ENCODE results near the gene DISP1. TPM values are rescaled to one million over a fixed set of nuclear protein-coding genes. Genes with fewer than 3 reads are reported as not detected.

The DISP1 gene
- total RNA-seq, 1 experiment from 2014 or later: 6.6 TPM

DNA sequence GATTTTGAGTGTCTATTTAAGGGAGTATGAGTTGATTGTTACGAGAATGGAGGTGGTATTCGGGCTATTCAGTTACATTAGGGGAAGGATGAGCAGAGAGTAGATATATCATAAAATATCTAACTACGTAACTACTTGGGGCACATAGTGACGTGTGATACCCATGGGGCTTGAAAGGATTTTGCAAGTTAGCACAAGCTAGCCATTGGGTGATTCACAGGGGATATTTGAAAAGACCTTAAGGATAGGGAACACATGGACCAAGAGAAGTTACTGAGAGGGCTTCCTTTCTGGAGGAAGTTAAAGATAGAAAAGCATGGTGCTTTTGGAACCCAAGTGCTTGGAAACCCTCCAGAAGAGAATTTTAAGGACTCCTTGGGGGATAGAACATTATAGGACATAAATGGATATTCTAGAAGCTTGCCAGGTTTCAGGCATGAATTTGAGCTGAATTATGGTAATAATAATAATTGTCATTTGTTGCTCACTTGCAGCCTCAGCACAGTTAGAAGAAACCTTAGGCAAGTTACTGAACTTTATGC, 5.4 kb downstream of the DISP1 start:
- no TSS peak for BruUV-seq (replicated peaks)
- no peaks in the 10 kb centered on the region for H3K9me3 Mint-ChIP-seq (ENCODE audit: unreplicated experiment)
- no peaks in the 10 kb centered on the region for H3K27me3 Mint-ChIP-seq (ENCODE audit: insufficient read depth, unreplicated experiment)
- H3K4me1 Mint-ChIP-seq (ENCODE audit: low read depth, unreplicated experiment): peaks cover 12% of the 10 kb centered on the region
- no peak overlapping the region for H3K4me3 Mint-ChIP-seq (ENCODE audit: unreplicated experiment)
- intact Hi-C loops (cut with micrococcal nuclease; ENCODE audit: unreplicated experiment): no loop called here
- H3K9me3 ChIP-seq: no peaks in the 10 kb centered on the region
- no peak overlapping the region for H3K4me3 ChIP-seq (ENCODE audit: low read depth, low read length)
- peaks cover under 1% of the 10 kb centered on the region for H3K36me3 Mint-ChIP-seq (ENCODE audit: insufficient read depth, unreplicated experiment)
- no peaks in the 10 kb centered on the region for H3K36me3 ChIP-seq (ENCODE audit: control insufficient read depth, insufficient read depth, low read length)
- ChIA-PET CTCF (no interaction called here), POLR2A (interaction anchor here (0.7 kb wide), 1 partner anchor 17 kb away, joined by 3 read pairs; no protein-coding TSS in a partner anchor)
- H3K27me3 ChIP-seq (replicated peaks; ENCODE audit: control insufficient read depth, insufficient read depth, low read length): no peaks in the 10 kb centered on the region
- H3K4me1 ChIP-seq: peaks cover 6% of the 10 kb centered on the region; the same call in 1 of the 2 replicates
- no peak for DNase-seq
- TF ChIP-seq, protein P1, sequence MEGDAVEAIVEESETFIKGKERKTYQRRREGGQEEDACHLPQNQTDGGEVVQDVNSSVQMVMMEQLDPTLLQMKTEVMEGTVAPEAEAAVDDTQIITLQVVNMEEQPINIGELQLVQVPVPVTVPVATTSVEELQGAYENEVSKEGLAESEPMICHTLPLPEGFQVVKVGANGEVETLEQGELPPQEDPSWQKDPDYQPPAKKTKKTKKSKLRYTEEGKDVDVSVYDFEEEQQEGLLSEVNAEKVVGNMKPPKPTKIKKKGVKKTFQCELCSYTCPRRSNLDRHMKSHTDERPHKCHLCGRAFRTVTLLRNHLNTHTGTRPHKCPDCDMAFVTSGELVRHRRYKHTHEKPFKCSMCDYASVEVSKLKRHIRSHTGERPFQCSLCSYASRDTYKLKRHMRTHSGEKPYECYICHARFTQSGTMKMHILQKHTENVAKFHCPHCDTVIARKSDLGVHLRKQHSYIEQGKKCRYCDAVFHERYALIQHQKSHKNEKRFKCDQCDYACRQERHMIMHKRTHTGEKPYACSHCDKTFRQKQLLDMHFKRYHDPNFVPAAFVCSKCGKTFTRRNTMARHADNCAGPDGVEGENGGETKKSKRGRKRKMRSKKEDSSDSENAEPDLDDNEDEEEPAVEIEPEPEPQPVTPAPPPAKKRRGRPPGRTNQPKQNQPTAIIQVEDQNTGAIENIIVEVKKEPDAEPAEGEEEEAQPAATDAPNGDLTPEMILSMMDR (IDR thresholded peaks at IDR 0.05; ENCODE audit: insufficient read depth in 1 of 2, low read depth in 1 of 2, low read length in 1 of 2, severe bottlenecking in 1 of 2, unreplicated experiment in 1 of 2): no peak
- no peak overlapping the region for H3K27ac Mint-ChIP-seq (ENCODE audit: unreplicated experiment)

DNA sequence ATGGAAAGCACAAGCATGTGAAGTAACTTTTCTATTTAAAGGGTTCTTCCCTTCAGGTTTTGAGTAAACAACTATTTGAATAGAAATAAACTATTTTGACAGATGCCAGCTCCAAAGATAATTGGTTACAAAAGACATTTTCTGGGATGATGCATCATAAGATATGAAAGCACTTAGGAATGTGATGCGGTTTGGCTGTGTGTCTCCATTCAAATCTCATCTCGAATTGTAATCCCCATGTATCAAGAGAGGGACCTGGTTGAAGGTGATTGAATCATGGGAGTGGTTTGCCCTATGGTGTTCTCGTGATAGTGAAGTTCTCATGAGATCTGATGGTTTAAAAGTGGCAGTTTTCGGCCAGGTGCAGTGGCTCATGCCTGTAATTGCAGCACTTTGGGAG, 6.4 kb downstream of the DISP1 start:
- Histone ChIP-seq H3K27me3 (replicated peaks; ENCODE audit: control insufficient read depth, insufficient read depth, low read length) (no peaks in the 10 kb centered on the region), H3K4me3 (ENCODE audit: low read depth, low read length) (no peak overlapping the region), H3K4me1 (peaks cover 4% of the 10 kb centered on the region; the same call in 1 of the 2 replicates), H3K36me3 (ENCODE audit: control insufficient read depth, insufficient read depth, low read length) (no peaks in the 10 kb centered on the region), H3K9me3 (no peaks in the 10 kb centered on the region)
- no peaks in the 10 kb centered on the region for H3K27me3 Mint-ChIP-seq (ENCODE audit: insufficient read depth, unreplicated experiment)
- POLR2A ChIA-PET: interaction anchor here (0.7 kb wide), 1 partner anchor 48 kb away, joined by 8 read pairs; no protein-coding TSS in a partner anchor
- intact Hi-C loops (cut with micrococcal nuclease; ENCODE audit: unreplicated experiment): no loop called here
- H3K9me3 Mint-ChIP-seq (ENCODE audit: unreplicated experiment): no peaks in the 10 kb centered on the region
- CTCF ChIA-PET: no interaction called here
- H3K4me3 Mint-ChIP-seq (ENCODE audit: unreplicated experiment): no peak overlapping the region
- no peaks in the 10 kb centered on the region for H3K36me3 Mint-ChIP-seq (ENCODE audit: insufficient read depth, unreplicated experiment)
- TF ChIP-seq, protein P1 (IDR thresholded peaks at IDR 0.05; ENCODE audit: insufficient read depth in 1 of 2, low read depth in 1 of 2, low read length in 1 of 2, severe bottlenecking in 1 of 2, unreplicated experiment in 1 of 2): no peak
- H3K4me1 Mint-ChIP-seq (ENCODE audit: low read depth, unreplicated experiment): peaks cover 12% of the 10 kb centered on the region
- no peak overlapping the region for H3K27ac Mint-ChIP-seq (ENCODE audit: unreplicated experiment)
- BruUV-seq (replicated peaks): no TSS peak
- DNase-seq: no peak

GRCh38 chr1:222823695-222824094, 8.9 kb downstream of the DISP1 start:
- no TSS peak for BruUV-seq (replicated peaks)
- ChIA-PET POLR2A (no interaction called here), CTCF (no interaction called here)
- no peak for DNase-seq
- intact Hi-C loops (cut with micrococcal nuclease; ENCODE audit: unreplicated experiment): no loop called here
- no peaks in the 10 kb centered on the region for H3K4me1 ChIP-seq
- no peak overlapping the region for H3K4me3 Mint-ChIP-seq (ENCODE audit: unreplicated experiment)
- H3K4me3 ChIP-seq (ENCODE audit: low read depth, low read length): no peak overlapping the region
- H3K9me3 ChIP-seq: no peaks in the 10 kb centered on the region
- H3K27me3 Mint-ChIP-seq (ENCODE audit: insufficient read depth, unreplicated experiment): no peaks in the 10 kb centered on the region
- no peaks in the 10 kb centered on the region for H3K36me3 ChIP-seq (ENCODE audit: control insufficient read depth, insufficient read depth, low read length)
- no peak overlapping the region for H3K27ac Mint-ChIP-seq (ENCODE audit: unreplicated experiment)
- TF ChIP-seq, protein P1 (IDR thresholded peaks at IDR 0.05; ENCODE audit: insufficient read depth in 1 of 2, low read depth in 1 of 2, low read length in 1 of 2, severe bottlenecking in 1 of 2, unreplicated experiment in 1 of 2): no peak
- no peaks in the 10 kb centered on the region for H3K27me3 ChIP-seq (replicated peaks; ENCODE audit: control insufficient read depth, insufficient read depth, low read length)
- peaks cover 14% of the 10 kb centered on the region for H3K4me1 Mint-ChIP-seq (ENCODE audit: low read depth, unreplicated experiment)
- H3K9me3 Mint-ChIP-seq (ENCODE audit: unreplicated experiment): no peaks in the 10 kb centered on the region
- H3K36me3 Mint-ChIP-seq (ENCODE audit: insufficient read depth, unreplicated experiment): no peaks in the 10 kb centered on the region

Measured in Caco-2 (cell line).